ENCODE results near the gene HES5.
"Not testable (repeated sequence)": the region's sequence is repeated elsewhere in the genome, so short reads cannot be mapped to it uniquely, and the experiment has no call there.

Gene HES5

DNA sequence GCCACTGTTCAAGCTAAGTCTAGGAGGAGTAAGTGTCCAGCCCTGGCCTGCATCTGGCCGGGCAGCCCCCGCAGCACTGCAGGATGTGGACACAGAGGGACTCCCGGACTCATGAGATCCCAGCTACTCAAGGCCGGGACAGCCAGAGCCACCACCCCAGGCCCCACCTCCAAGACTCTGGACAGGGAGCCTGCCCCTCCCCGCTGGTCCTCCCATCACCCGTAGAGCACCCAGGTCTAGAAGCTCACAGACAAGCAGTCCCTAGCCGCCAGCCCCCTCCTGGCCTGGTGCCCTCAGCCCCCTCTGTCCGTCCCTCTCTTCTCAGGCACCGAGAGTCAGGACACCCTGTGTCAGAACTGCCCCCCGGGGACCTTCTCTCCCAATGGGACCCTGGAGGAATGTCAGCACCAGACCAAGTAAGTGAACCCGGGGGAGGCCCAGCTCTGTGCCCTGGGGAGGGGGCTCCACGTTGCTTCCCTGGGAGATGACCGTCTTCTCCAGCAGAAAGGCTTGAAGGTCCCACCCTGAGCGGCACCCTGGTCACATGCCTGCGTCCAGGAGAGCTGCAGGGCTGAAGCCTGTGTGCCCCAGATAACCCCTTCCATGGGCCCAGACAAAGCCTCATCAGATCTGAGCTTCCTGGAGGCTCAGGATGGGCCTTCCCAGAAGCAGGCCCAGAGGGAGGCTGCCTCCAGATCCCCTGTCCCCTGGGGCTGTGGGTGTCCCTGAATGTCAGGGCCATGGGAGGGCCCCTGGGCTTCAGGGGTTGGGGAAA lies 30.4 kb upstream of the HES5 start:
- DNase-seq (ENCODE audit: low spot score) = no peak

- no peak for DNase-seq (ENCODE audit: low spot score)
Observed at GRCh38 chr1:2559509-2560298, 29.6 kb upstream of the HES5 start.

GRCh38 chr1:2558861-2559260 lies 28.8 kb upstream of the HES5 start:
- DNase-seq (ENCODE audit: low spot score) = no peak

- DNase-seq (ENCODE audit: low spot score) = no peak
Observed at GRCh38 chr1:2558420-2558819, 28.4 kb upstream of the HES5 start.

GRCh38 chr1:2557482-2558400 lies 27.7 kb upstream of the HES5 start:
- DNase-seq (ENCODE audit: low spot score) = no peak

DNA sequence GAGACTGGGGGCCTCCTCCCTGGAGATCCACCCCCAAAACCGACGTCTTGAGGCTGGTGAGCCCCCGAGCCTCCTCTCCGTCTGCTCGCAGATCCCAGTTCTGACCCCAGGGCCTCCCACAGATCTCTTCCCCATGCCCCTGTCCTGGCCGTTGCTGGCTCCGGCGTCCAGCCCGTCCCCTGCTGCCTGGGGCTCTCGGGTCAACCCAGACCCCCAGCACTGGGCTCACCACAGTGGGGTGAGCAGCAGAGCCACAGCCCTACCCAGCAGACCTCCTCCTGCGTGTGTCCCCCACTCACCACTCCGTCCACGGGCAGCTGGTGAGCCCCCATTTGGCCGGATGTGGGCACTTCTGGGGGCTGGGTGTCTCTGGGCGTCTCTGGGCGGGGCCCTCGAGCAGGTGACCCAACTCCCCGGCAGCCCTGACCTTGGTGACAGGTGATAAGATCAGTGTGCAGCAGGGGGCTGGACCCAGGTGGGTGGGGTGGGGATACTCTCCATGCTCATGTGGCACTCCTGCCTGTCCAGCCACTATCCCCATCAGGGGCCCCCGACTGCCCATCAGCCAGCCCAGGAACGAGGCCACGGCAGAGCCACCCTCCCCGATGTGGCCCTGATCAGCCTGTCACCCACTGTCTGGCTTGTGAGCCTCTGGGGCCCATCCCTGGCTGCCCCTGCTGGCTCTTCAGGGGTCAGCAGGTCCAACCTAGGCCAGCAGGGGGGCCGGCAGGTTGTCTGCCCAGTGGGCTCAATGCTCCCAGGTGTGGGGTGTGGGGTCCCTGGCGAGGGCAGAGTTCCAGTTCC lies 26.8 kb upstream of the HES5 start:
- DNase-seq (ENCODE audit: low spot score) = peak; percentile 36

- DNase-seq (ENCODE audit: low spot score) = peak; percentile 79
Observed at GRCh38 chr1:2556277-2556677, 26.2 kb upstream of the HES5 start, which contains the start of gene TNFRSF14. Gene TNFRSF14 (plus strand): TSS chr1:2556371. CDS start chr1:2556665, 294 bp downstream.

DNA sequence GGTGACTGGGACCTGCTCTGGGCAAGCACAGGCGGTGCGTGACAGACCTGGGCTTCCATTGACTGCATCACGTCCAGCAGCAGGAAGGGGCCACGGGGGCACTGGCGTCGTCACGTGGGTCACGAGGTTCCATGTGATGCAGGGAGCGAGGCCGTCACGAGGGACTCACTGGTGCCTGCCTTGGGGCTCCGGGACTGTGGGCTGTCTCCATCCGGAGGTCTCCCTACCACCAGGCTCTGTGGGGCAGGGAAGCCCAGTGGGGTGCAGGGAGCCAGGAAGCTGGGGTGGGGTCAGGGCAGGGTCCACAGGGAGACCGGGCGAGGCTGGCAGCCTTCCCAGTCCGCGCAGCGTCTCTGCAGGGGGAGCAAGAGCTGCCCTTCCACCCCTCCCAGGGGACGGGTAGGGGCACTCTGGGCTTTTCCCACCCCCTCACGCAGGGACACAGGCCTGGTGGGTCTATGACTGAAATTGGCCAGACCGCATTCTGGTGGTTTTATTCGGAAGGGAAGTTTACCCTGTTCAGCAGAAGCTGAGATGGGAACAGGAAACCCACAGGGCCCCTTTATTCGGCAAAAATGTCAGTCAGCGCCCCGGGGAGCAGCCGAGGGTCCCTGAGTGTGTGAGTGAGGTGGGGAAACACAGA lies 25.7 kb upstream of the HES5 start:
- peak; percentile 66 for DNase-seq (ENCODE audit: low spot score)

DNA sequence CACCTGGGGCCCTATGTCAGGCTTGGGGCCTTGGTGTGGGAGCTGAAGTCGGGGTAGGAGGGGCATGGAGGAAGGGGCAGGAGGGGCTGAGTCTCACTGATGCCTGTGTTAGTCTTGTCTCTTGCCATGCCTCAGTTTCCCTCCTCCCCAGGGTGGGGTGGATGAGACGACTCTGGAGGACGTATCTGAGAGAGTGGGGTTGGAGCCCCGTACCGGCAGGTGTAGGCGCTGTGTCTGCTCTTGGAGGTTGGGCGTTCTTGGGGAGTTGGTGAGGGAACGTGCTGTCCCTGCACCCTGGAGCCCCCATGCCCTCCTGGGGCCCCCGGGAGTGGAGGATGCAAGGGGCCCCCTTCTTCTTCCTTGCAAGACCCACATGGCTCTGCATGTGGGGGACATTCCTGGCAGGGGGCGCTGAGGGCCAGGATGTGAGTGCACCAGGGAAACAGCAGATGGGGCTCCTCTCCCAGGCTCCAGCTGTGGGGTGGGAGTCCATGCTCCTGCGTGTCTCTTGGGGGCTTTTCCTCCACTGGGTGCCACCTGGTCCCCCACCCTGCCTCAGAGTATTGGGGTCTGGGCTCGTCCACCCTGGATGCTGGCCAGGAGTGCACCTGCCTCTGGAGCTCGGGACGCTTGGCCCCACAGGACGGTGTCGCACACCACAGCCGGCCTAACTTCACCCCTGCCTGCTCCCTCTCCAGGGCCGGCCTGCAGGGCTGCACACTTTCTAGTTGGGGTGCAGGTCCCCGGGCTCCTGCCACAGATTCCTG lies 24.7 kb upstream of the HES5 start:
- DNase-seq (ENCODE audit: low spot score) = peak; percentile 57

DNA sequence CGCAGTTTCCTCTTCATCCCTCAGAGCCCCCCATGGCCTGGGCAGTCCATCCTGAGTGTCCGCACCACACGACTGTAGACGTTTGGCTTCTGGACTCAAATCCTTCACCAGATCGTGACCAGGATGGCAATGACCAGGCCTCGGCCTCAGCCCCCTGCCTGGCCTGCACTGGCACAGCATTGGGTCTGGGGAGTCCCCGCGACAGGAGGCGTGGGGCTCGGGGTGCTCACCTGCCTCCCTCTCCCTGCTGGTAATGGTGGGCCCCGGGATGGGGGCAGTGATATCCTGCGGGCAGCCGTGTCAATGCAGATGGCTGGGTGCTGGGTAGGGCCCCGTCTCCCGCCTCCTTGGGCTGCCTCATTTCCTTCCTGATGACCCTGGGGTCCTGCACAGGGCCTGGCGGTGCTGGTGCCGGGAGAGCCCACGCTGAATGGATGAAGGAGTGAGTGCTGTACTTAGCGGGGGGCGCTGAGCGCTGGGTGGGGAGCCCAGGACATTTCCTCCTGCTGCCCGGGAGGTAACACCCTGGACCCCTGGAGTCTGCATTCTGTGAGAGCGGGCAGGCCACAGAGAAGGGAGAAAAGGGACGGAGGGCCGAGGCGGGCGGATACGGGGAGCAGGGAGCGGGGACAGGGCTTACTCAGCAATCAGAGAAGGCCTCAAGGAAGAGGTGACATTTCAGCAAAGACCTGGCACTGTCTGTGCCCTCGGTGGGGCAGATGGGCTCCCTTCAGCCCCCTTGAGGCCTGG lies 24.0 kb upstream of the HES5 start:
- no peak for DNase-seq (ENCODE audit: low spot score)

DNA sequence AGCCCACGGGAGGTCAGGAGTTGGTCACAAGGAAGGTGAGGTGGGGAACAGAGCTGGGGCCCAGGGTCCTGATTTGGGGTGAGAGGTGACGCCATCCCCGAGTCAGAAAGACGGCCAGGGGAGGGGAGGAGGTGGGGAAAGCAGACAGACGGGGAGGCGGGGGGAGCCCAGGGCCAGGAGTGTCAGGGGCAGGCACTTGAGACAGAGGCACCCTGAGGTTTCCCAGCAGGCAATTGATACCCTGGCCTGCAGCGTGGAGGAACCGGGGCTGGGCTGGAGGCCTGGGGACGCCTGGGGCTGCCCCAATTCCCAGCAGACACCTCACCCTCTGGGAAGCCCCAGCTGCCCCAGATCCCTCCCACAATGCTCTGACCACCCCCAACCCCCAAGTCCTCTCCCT lies 23.0 kb upstream of the HES5 start:
- not testable (repeated sequence) for DNase-seq (ENCODE audit: low spot score)

GRCh38 chr1:2552189-2552588 lies 22.1 kb upstream of the HES5 start:
- no peak for DNase-seq (ENCODE audit: low spot score)

- not testable (repeated sequence) for DNase-seq (ENCODE audit: low spot score)
Observed at GRCh38 chr1:2551544-2551943, 21.5 kb upstream of the HES5 start.

- not testable (repeated sequence) for DNase-seq (ENCODE audit: low spot score)
Observed at GRCh38 chr1:2550309-2550861, 20.3 kb upstream of the HES5 start.

DNA sequence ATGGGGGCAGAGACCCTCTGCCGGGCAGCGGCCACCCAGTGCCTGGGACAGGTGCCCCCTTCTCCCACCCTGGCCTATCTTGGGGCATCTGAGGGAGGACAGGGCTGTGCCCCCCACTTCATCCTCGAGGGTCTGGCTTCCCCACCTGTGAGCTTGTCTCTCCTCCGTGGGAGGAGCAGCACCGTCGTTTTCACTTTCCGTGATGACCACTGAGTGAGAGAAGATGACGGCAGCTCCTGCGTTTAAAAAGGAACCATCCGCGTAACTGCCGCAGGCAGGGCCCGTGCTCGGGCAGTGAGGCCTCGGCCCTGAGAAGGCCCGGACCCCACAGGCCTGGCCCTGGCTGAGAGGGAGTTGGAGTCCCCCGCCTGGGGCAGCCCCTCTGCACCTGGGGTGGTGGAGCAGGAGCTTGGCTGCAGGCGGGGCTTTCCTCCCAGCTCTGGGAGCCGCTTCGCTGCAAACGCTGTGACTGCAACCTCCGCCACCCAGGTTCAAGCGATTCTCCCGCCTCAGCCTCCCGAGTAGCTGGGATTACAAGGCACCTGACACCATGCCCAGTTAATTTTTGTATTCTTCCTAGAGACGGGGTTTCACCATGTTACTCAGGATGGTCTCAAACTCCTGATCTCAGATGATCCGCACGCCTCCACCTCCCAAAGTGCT lies 19.4 kb upstream of the HES5 start:
- not testable (repeated sequence) for DNase-seq (ENCODE audit: low spot score)

DNA sequence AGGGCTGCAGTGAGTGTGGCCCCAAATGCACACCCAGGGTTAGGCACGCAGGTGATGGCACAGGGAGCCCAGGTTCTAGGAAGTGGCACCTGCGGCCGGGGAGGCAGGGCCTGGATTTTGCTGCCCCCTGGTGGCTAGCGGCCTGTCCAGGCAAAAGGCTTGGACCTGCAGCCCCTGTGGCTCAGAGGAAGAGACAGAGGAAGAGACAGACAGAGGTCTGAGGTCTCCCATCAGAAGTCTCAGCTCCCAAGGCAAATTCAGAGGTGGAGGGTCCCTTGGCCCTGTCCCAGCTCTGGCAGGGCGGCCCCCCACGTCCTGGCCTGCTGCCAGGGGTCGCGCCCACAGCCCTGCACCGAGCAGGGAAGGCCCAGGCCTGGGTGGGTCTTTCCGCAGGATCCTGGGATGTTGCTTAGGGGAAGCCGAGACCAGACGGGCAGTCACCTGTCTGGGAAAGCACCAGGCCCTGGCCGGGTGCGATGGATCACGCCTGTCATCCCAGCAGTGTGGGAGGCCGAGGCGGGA lies 18.1 kb upstream of the HES5 start:
- peak; percentile 89 for DNase-seq (ENCODE audit: low spot score)

DNA sequence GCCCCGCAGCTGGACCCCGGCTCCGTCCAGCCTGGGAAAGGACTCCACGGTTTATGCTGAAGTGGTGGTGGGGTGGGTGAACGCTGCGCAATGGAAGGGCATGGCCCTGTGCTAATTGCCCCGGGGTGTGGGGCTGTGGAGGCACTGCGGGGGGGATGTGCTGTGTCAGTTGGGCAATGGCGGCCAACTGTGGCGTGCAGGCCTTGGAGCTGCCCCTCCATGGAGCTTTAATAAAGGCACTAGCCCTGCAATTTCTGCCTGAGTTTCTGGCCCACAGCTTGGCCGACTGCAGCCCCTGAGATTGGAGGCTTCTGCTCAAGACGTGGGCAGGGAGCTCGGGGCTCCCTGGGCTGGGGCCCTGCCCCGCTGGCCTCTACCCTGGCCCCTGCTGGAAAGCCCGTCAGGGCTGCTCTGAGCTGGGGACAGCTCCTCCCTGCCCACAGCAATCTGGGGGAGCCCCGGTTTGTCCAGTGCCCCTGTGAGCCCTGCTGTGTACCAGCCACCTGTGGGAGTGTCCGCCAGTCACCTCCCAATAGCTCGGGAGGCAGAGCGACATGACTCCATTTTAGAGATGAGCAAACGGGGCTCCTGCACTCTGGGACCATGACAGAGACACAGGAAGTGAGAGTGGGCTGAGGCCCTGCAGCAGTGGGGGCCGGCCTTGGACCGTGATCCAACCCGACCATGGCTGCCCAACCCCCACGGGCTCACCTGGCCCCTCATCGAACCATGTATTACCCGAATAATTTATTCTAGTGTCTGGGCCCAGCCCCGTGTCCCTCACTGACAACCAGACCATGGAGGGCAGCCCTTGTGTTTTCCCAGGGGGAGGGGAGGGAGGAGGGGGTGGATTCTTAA lies 17.4 kb upstream of the HES5 start:
- peak; percentile 56 for DNase-seq (ENCODE audit: low spot score)
